Sciatic nerve (tissue), 2 donors: ENCODE data around the gene HSPBAP1. TPM values are rescaled to one million over a fixed set of nuclear protein-coding genes. Genes with fewer than 3 reads are reported as not detected.
"Not testable (repeated sequence)": the region's sequence is repeated elsewhere in the genome, so short reads cannot be mapped to it uniquely, and the experiment has no call there.

Source experiments
- ATAC-seq: fragments of 200-7000 bp; cut with Tn5 transposase; one replicate; pipeline ENCODE4 v1.9.1; 2020; ENCODE audit warnings: mild to moderate bottlenecking, moderate library complexity
- DNase-seq: peaks from one replicate; pipeline ENCODE4 v3.0.0-alpha.2; 2020; ENCODE audit warnings: low spot score
- intact Hi-C: fragments of 100-400 bp; cut with DNase I; formaldehyde crosslinking; loops from one replicate; pipeline ENCODE4 v1.14.2; 2022
- total RNA-seq: library from RNA; stranded (reverse); fragmentation: NEBNext Ultra II Directional; extraction: Animal tissue kit (Norgen Biotek cat#: 25700); gene quantifications from one replicate; pipeline ENCODE4 v1.2.1, GENCODE V29; 2021
- donor health status: DM: no; HTN: no; CAD: no.
- donor health status: DM: no; HTN: no; CAD: no.

Gene HSPBAP1
- total RNA-seq, 1 donor from 2014 or later = 15.9 TPM

DNA sequence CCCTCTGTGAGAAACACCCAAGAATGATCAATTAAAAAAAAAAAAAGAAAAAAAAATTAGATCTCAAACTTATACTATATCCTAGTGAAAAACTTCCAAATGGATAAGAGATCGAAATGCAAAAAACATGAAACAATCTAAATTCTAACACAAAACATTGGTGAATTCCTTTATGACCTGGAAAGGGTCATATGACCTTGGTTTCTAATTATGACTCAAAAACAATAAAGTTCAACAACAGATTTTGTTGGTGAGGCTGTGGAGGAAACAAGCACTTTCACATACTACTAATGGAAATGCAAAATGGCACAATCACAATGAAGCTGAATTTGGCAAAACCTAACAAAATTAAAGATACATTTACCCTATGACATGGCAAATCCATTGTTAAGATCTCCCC is 45.3 kb downstream of the HSPBAP1 start:
- intact Hi-C loops = no loop called here
- no peak for ATAC-seq
- DNase-seq = no peak

DNA sequence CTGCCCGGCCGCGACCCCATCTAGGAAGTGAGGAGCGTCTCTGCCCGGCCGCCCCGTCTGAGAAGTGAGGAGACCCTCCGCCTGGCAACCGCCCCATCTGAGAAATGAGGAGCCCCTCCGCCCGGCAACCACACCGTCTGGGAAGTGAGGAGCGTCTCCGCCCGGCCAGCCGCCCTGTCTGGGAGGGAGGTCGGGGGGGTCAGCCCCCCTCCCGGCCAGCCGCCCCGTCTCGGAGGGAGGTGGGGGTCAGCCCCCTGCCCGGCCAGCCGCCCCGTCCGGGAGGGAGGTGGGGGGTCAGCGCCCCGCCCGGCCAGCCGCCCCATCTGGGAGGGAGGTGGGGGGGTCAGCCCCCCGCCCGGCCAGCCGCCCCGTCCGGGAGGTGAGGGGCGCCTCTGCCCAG is 46.3 kb downstream of the HSPBAP1 start:
- DNase-seq, intact Hi-C loops: not testable (repeated sequence)

DNA sequence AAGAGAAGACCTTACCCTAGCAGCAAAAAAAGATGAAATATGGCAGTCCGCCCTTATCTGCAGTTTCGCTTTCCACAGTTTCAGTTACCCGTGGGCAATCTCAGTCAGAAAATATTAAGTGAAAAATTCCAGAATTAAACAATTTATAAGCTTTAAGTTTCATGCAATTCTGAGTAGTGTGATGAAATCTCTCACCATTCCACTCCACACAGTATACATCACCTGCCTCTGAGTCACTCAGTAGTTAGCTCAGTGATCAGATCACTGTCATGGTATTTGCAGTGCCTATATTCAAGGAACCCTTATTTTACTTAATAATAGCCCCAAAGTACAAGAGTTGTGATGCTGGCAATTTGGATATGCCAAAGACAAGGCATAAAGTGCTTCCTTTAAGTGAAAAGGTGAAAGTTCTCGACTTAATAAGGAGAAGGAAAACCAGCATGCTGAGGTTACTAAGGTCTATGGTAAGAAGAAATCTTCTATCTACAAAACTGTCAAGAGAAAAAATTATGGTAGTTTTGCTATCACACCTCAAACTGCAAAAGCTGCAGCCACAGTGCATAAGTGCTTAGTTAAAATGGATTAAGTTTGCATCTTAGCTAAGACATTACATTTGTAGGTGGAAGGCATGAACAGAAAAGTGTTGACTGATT is 48.1 kb downstream of the HSPBAP1 start:
- ATAC-seq (no peak), DNase-seq (no peak)
- intact Hi-C loops = no loop called here

More for the DNA sequence above, 46.3 kb downstream of the HSPBAP1 start:
- ATAC-seq = not testable (repeated sequence)

DNA sequence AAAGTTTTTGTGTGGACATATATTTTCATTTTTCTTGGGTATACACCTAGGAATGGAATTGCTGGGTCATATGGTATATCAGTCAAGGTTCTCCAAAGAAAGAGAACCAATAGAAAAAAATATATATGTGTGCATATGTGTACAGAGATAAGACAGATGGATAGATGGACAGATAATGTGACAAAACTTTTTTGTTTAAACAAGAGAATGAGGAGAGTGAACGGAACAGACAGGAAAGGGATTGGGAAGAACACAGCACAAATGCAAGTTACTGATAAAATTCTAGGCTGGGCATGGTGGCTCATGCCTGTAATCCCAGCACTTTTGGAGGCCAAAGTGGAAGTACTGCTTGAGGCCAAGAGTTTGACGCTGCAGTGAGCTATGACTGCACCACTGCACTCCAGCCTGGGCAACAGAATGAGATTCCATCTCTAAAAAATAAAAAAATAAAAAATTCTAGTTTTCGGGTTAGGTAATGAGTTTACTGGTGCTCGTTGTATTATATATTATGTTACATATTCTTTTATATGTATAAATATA is 50.0 kb downstream of the HSPBAP1 start:
- intact Hi-C loops = no loop called here
- DNase-seq (no peak), ATAC-seq (no peak)

DNA sequence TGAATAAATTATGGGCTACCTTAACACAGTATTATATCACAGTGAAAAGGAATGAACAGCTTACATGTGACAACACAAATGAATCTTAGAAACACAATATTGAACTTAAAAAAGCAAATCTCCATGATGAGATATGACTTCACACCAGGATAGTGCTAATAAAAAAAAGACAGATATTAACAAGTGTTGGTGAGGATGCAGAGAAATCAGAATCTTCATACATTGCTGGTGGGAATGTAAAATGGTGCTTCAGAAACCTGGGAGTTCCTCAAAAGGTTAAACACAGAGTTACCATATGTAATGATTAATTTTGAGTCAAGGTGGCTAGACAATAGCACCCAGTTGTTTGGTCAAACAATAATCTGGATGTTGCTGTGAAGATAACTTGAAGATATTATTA is 51.4 kb downstream of the HSPBAP1 start:
- no peak for DNase-seq
- intact Hi-C loops = no loop called here
- no peak for ATAC-seq

DNA sequence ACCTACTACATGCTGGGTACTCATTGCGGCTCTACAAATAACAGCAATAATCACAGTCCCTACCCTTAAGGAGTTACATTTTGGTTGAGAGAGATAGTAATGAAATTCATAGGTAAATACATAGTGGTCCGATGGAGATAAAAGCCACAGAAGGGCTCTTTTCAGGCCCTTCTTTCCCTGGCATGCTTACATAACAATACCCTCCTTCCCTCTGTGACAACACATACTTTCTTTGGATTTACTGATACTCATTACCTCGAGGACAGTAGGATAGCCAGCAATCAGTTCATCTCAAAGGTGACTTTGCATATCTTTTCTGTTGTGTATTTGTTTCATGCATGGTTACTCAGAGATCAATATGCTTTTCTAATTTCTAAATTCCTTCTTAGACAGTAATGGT is 54.5 kb downstream of the HSPBAP1 start:
- ATAC-seq (no peak), DNase-seq (no peak)
- intact Hi-C loops = no loop called here

DNA sequence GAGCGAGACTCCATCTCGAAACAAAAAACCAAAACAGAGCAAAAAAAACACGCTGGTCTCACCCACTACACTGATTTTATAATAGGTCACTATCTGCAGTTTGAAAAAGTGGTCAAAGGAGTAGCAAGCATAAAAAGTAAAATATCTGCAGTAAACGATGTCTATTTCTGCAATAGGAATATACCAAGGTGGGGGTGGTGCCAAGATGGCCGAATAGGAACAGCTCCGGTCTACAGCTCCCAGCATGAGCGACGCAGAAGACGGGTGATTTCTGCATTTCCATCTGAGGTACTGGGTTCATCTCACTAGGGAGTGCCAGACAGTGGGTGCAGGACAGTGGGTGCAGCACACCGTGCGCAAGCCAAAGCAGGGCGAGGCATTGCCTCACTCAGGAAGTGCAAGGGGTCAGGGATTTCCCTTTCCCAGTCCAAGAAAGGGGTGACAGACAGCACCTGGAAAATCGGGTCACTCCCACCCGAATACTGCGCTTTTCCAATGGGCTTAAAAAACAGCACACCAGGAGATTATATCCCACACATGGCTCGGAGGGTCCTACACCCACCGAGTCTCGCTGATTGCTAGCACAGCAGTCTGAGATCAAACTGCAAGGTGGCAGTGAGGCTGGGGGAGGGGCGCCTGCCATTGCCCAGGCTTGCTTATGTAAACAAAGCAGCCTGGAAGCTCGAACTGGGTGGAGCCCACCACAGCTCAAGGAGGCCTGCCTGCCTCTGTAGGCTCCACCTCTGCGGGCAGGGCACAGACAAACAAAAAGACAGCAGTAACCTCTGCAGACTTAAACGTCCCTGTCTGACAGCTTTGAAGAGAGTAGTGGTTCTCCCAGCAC is 60.7 kb downstream of the HSPBAP1 start:
- ATAC-seq, intact Hi-C loops, DNase-seq: not testable (repeated sequence)

DNA sequence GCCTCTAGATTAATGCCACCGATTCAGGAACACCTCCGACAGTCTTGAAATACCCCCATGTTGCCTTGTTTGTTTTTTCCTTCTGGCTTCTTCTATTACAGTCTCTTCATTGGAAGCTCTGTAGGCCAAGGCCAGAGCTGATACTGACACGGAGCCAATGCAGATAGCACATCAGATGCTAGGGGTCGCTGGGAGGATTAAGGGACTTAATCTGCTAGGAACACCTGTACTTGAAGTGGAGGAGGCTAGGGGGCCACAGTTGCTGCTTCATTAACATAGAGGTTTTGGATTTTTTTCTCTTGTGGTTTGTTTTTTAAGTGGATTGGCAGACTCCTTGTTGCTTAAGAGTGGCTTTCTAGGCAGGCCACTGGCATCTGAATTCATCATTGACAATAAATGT is 63.4 kb downstream of the HSPBAP1 start:
- DNase-seq = no peak
- ATAC-seq = no peak
- intact Hi-C loops = no loop called here

DNA sequence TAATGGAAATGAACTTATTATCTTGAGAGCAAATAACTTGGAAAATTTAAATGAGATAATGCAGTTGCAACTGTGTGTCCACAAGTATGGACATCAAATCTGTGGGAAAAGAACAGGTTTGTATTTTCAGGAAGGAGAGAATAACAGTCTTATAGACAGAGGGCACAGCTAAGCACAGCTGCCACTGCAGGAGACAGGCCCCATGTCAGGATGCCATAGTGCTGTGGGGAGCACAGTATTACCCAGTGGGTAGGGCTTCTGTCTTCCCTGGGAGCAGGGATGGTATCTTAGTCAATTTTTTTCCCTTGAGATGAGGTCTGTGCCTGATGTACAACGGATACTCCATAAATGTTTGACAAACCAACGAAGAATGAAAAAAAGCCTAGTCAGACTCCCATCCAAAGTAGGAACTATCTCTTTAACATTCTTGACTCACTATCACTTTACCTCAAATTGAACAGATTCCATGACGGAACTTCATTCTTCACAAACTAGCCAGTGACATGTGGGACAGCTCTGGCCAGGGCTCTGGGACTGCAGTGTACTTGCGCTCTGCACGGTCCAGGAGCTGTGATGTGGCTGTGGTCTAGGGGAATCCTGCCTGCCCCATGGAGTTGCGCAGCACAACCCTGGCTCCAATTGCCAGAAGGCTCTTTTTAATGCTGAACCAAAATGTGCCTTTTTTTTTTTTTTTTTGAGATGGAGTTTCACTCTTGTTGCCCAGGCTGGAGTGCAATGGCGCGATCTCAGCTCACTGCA is 64.7 kb downstream of the HSPBAP1 start:
- DNase-seq = no peak
- intact Hi-C loops = no loop called here
- ATAC-seq = no peak

DNA sequence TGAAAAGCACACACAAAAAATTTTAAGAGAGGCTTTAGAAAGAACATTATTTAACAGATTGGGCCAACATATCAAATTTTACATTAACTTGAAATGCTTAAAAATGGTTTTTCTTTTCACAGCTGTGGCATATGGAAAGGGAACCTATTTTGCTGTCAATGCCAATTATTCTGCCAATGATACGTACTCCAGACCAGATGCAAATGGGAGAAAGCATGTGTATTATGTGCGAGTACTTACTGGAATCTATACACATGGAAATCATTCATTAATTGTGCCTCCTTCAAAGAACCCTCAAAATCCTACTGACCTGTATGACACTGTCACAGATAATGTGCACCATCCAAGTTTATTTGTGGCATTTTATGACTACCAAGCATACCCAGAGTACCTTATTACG is 65.4 kb downstream of the HSPBAP1 start:
- DNase-seq (no peak), ATAC-seq (no peak)
- intact Hi-C loops = no loop called here

DNA sequence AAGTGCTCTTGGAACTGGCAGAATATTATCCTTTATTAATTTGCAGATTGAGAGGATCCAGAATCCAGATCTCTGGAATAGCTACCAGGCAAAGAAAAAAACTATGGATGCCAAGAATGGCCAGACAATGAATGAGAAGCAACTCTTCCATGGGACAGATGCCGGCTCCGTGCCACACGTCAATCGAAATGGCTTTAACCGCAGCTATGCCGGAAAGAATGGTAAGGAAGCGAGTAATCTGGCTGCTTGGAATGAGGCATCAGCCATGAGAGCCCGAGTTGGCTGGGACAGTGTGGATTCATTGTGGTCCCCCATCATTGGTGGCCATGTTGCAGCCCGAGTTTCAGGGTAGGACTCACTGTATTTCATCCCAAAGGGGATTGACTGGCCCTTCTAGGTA is 65.9 kb downstream of the HSPBAP1 start:
- ATAC-seq = no peak
- intact Hi-C loops = no loop called here

DNA sequence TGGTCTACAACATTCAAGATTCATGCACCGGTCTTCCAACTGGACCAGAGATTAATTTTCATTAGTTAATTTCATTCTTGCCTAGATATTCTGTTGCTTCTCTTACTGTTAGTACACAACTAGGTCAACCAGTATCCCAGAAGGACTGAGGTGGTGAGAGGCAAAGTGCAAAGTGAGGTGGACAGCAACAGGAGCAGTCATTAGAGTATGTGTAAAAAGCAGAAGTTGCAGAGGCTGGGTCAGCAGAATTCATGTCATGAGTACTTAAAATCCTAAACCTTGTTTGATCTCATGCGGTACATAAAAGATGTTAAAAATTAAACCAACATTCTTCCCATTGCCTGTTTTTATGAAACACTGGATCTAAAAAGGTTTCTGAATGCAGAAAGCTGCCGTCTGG is 66.3 kb downstream of the HSPBAP1 start:
- DNase-seq (no peak), ATAC-seq (no peak)
- intact Hi-C loops = no loop called here

More for the DNA sequence above, 65.9 kb downstream of the HSPBAP1 start:
- no peak for DNase-seq

DNA sequence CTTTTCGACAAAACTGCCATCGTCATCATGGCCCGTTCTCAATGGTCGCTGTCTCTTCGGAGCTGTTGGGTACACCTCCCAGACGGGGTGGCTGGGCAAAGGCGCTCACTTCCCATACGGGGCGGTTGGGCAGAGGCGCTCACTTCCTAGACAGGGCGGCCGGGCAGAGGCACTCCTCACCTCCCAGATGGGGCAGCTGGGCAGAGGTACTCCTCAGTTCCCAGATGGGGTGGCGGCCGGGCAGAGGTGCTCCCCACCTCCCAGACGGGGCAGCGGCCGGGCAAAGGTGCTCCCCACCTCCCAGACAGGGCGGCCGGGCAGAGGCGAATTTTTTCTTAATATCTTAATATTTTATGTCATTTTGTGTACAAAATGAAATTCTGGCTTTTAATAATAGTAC is 68.5 kb downstream of the HSPBAP1 start:
- intact Hi-C loops = no loop called here
- DNase-seq (no peak), ATAC-seq (no peak)

DNA sequence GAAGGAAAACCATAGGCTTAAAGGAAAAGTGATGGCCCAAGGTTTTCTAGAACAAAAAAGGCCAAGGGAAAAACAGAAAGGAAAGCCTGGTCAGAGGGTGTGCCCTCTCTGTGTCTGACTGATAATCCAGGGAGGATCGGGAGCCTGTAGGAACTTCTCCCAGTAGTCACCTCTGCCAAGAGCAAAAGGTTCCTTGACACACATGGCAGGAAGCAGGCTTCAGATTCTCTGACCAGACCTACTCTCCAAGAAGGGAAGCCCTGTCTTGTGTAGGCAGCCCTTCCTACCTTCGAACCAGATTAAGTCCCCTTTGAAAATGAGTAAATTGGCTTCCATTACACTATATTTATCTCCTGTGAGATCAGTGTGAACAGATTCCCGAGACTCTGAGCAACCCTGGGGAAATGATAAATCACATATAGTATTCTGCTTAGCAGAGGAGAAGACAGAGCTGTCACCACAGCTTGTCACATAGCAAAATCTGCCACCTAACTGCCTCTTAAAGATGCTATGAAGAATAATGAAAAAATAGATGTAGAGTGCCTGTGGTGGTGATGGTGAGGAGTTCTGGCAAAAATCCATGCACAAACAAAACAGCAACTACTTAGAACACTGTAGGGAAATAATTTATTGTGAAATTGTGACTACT is 74.2 kb downstream of the HSPBAP1 start:
- ATAC-seq (no peak), DNase-seq (no peak)
- intact Hi-C loops = no loop called here

DNA sequence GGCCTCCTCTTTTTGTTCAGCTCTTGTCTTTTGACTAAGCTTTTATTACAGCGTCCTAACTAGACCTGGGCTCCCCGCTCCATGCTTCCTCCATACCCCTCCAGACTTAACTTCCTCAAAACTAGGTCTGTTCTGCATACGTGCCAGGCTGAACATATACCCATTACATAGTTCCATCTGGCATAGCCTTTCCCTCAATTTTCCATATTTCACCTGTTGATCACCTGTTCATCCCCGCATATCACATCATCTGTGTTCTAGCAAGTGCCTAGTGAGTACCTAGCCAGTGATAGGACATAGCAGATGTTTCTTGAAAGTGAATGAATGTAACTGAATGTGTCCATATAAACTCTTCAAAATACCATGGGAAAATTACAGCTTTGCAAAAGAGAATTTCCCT is 77.0 kb downstream of the HSPBAP1 start:
- intact Hi-C loops = no loop called here
- DNase-seq (no peak), ATAC-seq (no peak)

DNA sequence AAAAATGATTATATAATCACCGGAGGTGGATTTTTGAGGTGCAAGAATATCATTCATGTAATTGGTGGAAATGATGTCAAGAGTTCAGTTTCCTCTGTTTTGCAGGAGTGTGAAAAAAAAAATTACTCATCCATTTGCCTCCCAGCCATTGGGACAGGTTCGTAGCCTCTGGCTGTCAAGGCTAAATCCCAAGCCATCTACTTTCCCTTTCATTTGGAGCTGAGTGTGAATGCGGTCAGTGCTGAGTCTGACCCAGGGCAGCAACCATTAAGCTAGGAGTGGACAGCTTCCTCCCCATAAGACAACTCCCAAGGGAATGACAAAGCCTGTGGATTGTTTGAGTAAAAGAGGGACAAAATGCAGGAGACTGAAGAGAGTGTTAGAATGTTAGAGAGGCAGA is 79.4 kb downstream of the HSPBAP1 start:
- intact Hi-C loops = no loop called here
- ATAC-seq (no peak), DNase-seq (no peak)

DNA sequence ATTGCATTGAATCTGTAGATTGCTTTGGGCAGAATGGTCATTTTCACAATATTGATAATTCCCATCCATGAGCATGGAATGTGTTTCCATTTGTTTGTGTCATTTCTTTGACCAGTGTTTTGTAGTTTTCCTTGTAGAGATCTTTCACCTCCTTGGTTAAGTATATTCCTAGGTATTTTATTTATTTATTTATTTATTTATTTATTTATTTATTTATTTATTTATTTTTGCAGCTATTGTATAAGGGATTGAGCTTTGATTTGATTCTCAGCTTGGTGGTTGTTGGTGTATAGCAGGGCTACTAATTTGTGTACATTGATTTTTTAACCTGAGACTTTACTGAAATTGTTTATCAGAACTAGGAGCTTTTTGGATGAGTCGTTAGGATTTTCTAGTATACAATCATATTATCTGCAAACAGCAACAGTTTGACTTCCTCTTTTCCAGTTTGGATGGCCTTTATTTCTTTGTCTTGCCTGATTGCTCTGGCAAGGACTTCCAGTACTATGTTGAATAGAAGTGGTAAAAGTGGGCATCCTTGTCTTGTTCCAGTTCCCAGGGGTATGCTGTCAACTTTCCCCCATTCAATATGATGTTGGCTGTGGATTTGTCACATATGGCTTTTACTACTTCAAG is 82.9 kb downstream of the HSPBAP1 start:
- ATAC-seq, intact Hi-C loops, DNase-seq: not testable (repeated sequence)

DNA sequence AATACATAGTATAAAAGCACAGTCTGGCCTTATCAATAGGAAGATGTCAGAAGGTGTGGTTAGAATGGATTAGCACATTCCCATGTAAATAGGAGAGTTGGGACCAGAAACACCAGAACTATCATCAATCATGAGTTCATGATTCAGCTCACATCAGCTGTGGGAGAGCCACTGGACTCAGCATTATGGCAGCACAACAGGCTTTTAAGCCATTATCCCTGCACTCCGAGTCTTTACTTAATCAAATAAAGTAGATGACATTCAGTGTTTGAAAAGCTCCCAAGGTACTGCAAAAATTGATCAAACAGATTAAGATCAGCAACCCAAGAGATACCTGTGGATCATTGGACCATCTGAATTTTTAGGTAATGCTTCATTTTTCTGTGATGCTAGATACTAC is 88.3 kb downstream of the HSPBAP1 start:
- ATAC-seq (no peak), DNase-seq (no peak)
- intact Hi-C loops = no loop called here

DNA sequence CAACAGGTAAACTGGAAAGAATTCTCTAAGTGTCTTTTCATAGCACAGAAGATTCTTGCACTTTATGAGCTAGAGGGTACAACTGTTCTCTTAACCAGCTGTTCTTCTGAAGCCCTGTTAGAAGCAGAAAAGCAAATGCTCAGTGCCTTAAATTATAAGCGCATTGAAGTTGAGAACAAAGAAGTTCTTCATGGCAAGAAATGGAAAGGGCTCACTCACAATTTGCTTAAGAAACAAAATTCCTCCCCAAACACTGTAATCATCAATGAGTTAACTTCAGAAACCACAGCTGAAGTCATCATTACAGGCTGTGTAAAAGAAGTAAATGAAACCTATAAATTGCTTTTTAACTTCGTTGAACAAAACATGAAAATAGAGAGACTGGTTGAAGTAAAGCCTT is 93.4 kb downstream of the HSPBAP1 start:
- ATAC-seq (no peak), DNase-seq (no peak)
- intact Hi-C loops = no loop called here
